Vagina (tissue), 2 donors: Measurements from ENCODE around the gene NXPE3. TPM values are rescaled to one million over a fixed set of nuclear protein-coding genes. Genes with fewer than 3 reads are reported as not detected.
A peak's percentile ranks its signal among the peaks of the same experiment; 100 is the strongest.

Experiments used
- DNase-seq, 2 donors: peaks; one replicate each; pipeline ENCODE4 v3.0.0-alpha.2; 2017; ENCODE audit errors: extremely low spot score in 2 of 2
- H3K27ac ChIP-seq: fragments of 200-600 bp; sonication (generic); one replicate; pipeline ENCODE4 v1.5.1; 2019
- H3K27me3 ChIP-seq: fragments of 200-600 bp; sonication (generic); one replicate; pipeline ENCODE4 v1.5.1; 2019
- H3K36me3 ChIP-seq, 2 donors: fragments of 200-600 bp; sonication (generic); one replicate each; pipeline ENCODE4 v1.5.1; 2017 to 2019
- H3K4me1 ChIP-seq: fragments of 200-600 bp; sonication (generic); one replicate; pipeline ENCODE4 v1.5.1; 2019
- H3K4me3 ChIP-seq, 2 donors: fragments of 200-600 bp; sonication (generic); 1 replicate in 1 of 2; 2 replicates in 1 of 2; pipeline ENCODE4 v1.5.1; 2016 to 2019
- H3K9me3 ChIP-seq: fragments of 200-600 bp; sonication (generic); one replicate; pipeline ENCODE4 v1.5.1; 2019
- POLR2A ChIP-seq, 2 donors: fragments of 450-650 bp; IDR thresholded peaks; one replicate each; pipeline ENCODE4 v1.6.1; 2017; ENCODE audit warnings: antibody characterized with exemption in 2 of 2, mild to moderate bottlenecking in 2 of 2, moderate library complexity in 2 of 2
- POLR2AphosphoS5 ChIP-seq, 2 donors: sonication (generic); formaldehyde crosslinking; IDR thresholded peaks; one replicate each; pipeline ENCODE4 v1.9.0; 2017; ENCODE audit warnings: antibody characterized with exemption in 2 of 2, mild to moderate bottlenecking in 2 of 2, low read depth in 1 of 2; ENCODE audit not compliant: insufficient read depth in 1 of 2
- intact Hi-C: fragments of 100-400 bp; cut with DNase I; formaldehyde crosslinking; loops from one replicate; pipeline ENCODE4 v1.15.1; 2023
- total RNA-seq: library from RNA; depleted of rRNA; stranded (reverse); fragments of >200 nt; gene quantifications from one replicate; pipeline ENCODE4 v1.2.3, GENCODE V29; 2016
- TF ChIP-seq, protein P1 (sequence below), 3 experiments: fragments of 450-650 bp in 2 of 3; fragments of 200-600 bp in 1 of 3; sonication (generic) in 1 of 3; IDR thresholded peaks; one replicate each; pipeline ENCODE4 v1.5.1; 2017 to 2019; ENCODE audit warnings: antibody characterized with exemption in 3 of 3, mild to moderate bottlenecking in 2 of 3, moderate library complexity in 2 of 3

The NXPE3 gene
- total RNA-seq, 1 donor from 2014 or later: 13.3 TPM

- TF ChIP-seq POLR2A (IDR thresholded peaks at IDR 0.05) (no peak), POLR2AphosphoS5 (IDR thresholded peaks at IDR 0.05; ENCODE audit: insufficient read depth in 1 of 2, low read depth in 1 of 2) (peak in 1 of 2 donors; percentile 28)
- TF ChIP-seq, protein P1, sequence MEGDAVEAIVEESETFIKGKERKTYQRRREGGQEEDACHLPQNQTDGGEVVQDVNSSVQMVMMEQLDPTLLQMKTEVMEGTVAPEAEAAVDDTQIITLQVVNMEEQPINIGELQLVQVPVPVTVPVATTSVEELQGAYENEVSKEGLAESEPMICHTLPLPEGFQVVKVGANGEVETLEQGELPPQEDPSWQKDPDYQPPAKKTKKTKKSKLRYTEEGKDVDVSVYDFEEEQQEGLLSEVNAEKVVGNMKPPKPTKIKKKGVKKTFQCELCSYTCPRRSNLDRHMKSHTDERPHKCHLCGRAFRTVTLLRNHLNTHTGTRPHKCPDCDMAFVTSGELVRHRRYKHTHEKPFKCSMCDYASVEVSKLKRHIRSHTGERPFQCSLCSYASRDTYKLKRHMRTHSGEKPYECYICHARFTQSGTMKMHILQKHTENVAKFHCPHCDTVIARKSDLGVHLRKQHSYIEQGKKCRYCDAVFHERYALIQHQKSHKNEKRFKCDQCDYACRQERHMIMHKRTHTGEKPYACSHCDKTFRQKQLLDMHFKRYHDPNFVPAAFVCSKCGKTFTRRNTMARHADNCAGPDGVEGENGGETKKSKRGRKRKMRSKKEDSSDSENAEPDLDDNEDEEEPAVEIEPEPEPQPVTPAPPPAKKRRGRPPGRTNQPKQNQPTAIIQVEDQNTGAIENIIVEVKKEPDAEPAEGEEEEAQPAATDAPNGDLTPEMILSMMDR (IDR thresholded peaks at IDR 0.05): no peak
- intact Hi-C loops: no loop called here
- H3K27me3 ChIP-seq: no peaks in the 10 kb centered on the region
- no peak for DNase-seq
- H3K4me3 ChIP-seq: no peak overlapping the region
- peaks cover 0 to 37% of the 10 kb centered on the region in 2 donors for H3K36me3 ChIP-seq
- peaks cover 20% of the 10 kb centered on the region for H3K4me1 ChIP-seq
- H3K9me3 ChIP-seq: no peaks in the 10 kb centered on the region
- H3K27ac ChIP-seq: peak overlapping the region; percentile 43
Measured at GRCh38 chr3:101784855-101785613, 6.0 kb downstream of the NXPE3 start.

DNA sequence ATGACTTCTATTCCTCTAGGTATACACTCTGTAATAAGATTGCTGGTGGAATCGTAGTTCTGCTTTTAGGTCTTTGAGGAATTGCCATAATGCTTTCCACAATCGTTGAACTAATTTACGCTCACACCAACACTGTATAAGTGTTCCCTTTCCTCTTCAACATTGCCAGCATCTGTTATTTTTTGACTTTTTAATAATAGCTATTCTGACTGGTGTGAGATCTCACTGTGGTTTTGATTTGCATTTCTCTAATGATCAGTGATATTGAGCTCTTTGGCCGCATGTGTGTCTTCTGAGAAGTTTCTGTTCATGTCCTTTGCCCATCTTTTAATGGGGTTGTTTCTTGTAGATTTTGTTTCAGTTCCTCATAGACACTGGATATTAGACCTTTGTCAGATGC, 12.8 kb downstream of the NXPE3 start:
- Histone ChIP-seq H3K27me3 (no peaks in the 10 kb centered on the region), H3K9me3 (no peaks in the 10 kb centered on the region), H3K4me1 (no peaks in the 10 kb centered on the region), H3K36me3 (peaks cover 0 to 32% of the 10 kb centered on the region in 2 donors), H3K27ac (no peak overlapping the region), H3K4me3 (no peak overlapping the region)
- TF ChIP-seq, protein P1 (IDR thresholded peaks at IDR 0.05): no peak
- TF ChIP-seq POLR2AphosphoS5 (IDR thresholded peaks at IDR 0.05; ENCODE audit: insufficient read depth in 1 of 2, low read depth in 1 of 2) (no peak), POLR2A (IDR thresholded peaks at IDR 0.05) (no peak)
- no peak for DNase-seq
- intact Hi-C loops: no loop called here

DNA sequence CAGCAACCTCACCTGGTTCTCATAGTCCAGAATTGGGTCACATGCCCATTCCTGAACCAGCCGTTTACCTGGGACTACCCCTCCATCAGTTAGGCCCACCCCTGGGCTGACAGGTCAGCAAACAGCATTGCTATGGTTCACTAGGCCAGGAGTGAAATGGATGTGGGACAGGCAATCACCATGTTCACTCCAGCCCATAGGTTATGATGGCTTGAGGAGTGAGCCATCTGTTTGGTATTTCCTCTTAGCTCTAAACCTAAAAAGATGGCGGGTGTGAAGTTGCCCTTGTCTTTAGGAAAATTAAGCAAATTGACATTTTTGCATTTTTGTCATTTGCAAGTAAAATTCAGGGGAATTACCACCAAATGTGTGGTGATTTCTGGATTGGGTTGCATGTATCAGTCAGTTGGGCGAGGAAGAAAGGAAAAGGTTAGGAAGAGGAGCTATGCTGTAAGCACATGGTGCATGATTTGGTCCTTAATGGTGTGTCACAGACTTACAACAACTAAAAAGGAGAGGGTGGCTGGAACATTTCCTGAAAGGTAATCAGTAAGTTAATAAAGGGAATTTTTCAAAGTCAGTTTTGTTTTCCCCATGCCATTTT, 17.2 kb downstream of the NXPE3 start:
- Histone ChIP-seq H3K4me1 (no peaks in the 10 kb centered on the region), H3K27me3 (no peaks in the 10 kb centered on the region), H3K4me3 (no peak overlapping the region), H3K27ac (no peak overlapping the region), H3K36me3 (peaks cover 0 to 15% of the 10 kb centered on the region in 2 donors), H3K9me3 (no peaks in the 10 kb centered on the region)
- TF ChIP-seq, protein P1 (IDR thresholded peaks at IDR 0.05): no peak
- no peak for TF ChIP-seq POLR2AphosphoS5 (IDR thresholded peaks at IDR 0.05; ENCODE audit: insufficient read depth in 1 of 2, low read depth in 1 of 2)
- TF ChIP-seq POLR2A (IDR thresholded peaks at IDR 0.05): no peak
- intact Hi-C loops: no loop called here
- DNase-seq: no peak

DNA sequence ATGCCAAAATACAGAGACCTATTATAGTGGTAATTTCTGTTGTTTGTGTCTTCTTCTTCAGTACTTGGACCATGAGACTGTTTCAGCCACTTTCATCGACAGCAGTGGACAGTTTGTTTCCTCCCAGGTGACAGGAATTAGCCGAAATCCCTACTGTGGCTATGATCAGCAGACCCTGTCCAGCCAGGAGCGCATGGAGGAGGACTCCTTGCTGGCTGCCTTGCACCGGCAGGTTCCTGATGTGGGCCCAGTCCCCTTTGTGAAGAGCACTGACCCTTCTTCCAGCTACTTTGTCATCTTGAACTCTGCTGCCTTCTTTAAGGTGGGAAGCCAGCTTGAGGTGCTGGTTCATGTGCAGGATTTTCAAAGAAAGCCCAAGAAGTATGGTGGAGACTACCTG, 22.2 kb downstream of the NXPE3 start:
- H3K4me1 ChIP-seq: no peaks in the 10 kb centered on the region
- H3K36me3 ChIP-seq: peaks cover 0 to 12% of the 10 kb centered on the region in 2 donors
- no peak for DNase-seq
- no peaks in the 10 kb centered on the region for H3K9me3 ChIP-seq
- TF ChIP-seq POLR2A (IDR thresholded peaks at IDR 0.05) (no peak), POLR2AphosphoS5 (IDR thresholded peaks at IDR 0.05; ENCODE audit: insufficient read depth in 1 of 2, low read depth in 1 of 2) (no peak)
- TF ChIP-seq, protein P1 (IDR thresholded peaks at IDR 0.05): no peak
- H3K27ac ChIP-seq: no peak overlapping the region
- H3K4me3 ChIP-seq: no peak overlapping the region
- no peaks in the 10 kb centered on the region for H3K27me3 ChIP-seq
- intact Hi-C loops: no loop called here

DNA sequence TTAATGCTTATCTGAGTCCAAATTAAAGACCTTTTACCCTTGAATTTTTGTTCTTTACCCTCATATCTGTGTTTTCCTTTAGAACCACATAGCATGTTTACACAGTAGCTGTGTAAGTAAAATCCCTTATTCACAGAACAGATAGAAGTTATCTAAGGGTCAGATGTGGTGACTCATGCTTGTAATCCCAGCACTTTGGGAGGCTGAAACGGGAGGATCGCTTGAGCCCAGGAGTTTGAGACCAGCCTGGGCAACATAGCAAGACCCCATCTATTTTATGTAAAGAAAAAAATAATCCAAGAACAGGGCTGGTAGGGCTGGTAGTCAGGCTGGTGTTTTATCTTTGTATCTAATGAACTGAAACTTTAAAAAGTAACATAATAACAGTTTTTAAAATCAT, 23.2 kb downstream of the NXPE3 start:
- H3K4me1 ChIP-seq: no peaks in the 10 kb centered on the region
- no peaks in the 10 kb centered on the region for H3K9me3 ChIP-seq
- no peaks in the 10 kb centered on the region for H3K27me3 ChIP-seq
- TF ChIP-seq POLR2A (IDR thresholded peaks at IDR 0.05) (no peak), POLR2AphosphoS5 (IDR thresholded peaks at IDR 0.05; ENCODE audit: insufficient read depth in 1 of 2, low read depth in 1 of 2) (no peak)
- TF ChIP-seq, protein P1 (IDR thresholded peaks at IDR 0.05): no peak
- peaks cover 0 to 12% of the 10 kb centered on the region in 2 donors for H3K36me3 ChIP-seq
- no peak overlapping the region for H3K27ac ChIP-seq
- DNase-seq: no peak
- intact Hi-C loops: no loop called here
- no peak overlapping the region for H3K4me3 ChIP-seq
